ENCODE results near the gene TRIM33.

GRCh38 chr1:114437812-114438211, 73.2 kb downstream of the TRIM33 start:
- TF ChIP-seq CTCF (IDR thresholded peaks at IDR 0.05): no peak
- no peak for TF ChIP-seq HDAC2 (IDR thresholded peaks at IDR 0.05)
- TF ChIP-seq POLR2AphosphoS2 (conservative IDR thresholded peaks at IDR 0.05; ENCODE audit: low read length): no peak
- no peak for TF ChIP-seq HOXA7 (CRISPR knock-in tag; IDR thresholded peaks at IDR 0.05)
- no peak for TF ChIP-seq MAX (IDR thresholded peaks at IDR 0.05)
- no peak for TF ChIP-seq ZSCAN20 (CRISPR knock-in tag; IDR thresholded peaks at IDR 0.05)
- TF ChIP-seq POLR2A (IDR thresholded peaks at IDR 0.05; ENCODE audit: low read length): no peak
